Neural cell (in vitro differentiated cells): ENCODE measurements around the gene MYO1H.

Experiments used
- RAD21 ChIP-seq: fragments of 450-650 bp; conservative IDR thresholded peaks from 2 replicates; pipeline ENCODE4 v1.6.1; 2014; ENCODE audit warnings: antibody characterized with exemption, mild to moderate bottlenecking, moderate library complexity
- TAF1 ChIP-seq: IDR thresholded peaks from 2 replicates; pipeline ENCODE4 v1.6.1; 2012; ENCODE audit warnings: low read depth

GRCh38 chr12:109435428-109436187 lies 87.9 kb downstream of the MYO1H start:
- no peak for TF ChIP-seq RAD21
- no peak for TF ChIP-seq TAF1
